ENCODE results near the gene ATP2C2. TPM values are rescaled to one million over a fixed set of nuclear protein-coding genes. Genes with fewer than 3 reads are reported as not detected.

The ATP2C2 gene
- total and polyA plus RNA-seq, 2 of the 8 experiments (the other 6 are each of a cell fraction or from before 2014, with no cell fraction given) = 1.2 to 2.8 TPM

- no peaks in the 10 kb centered on the region for H3K9me3 ChIP-seq (ENCODE audit: insufficient read depth in 2 of 2, low read depth in 1 of 2, low read length in 1 of 2)
- no peaks in the 10 kb centered on the region for H4K20me1 ChIP-seq (replicated peaks in 1 of 2; ENCODE audit: control insufficient read depth in 1 of 2, insufficient read depth in 2 of 2, low read length in 2 of 2)
- H3K23ac ChIP-seq (ENCODE audit: insufficient read length) = no peak overlapping the region
- peaks cover 11% of the 10 kb centered on the region; the same call in 1 of the 2 replicates for H3K23me2 ChIP-seq (ENCODE audit: low read depth, low read length)
- DNase-seq (ENCODE audit: low read depth in 1 of 2, low spot score in 2 of 2) (no peak), FAIRE-seq (no peak)
- H3K36me3 ChIP-seq (ENCODE audit: control insufficient read depth in 2 of 4, insufficient read depth in 4 of 4, low read length in 3 of 4) = no peaks in the 10 kb centered on the region
- no peak overlapping the region for H3K56ac ChIP-seq (replicated peaks; ENCODE audit: insufficient read length, low read depth, low read length)
- no peaks in the 10 kb centered on the region for H3K79me2 ChIP-seq (ENCODE audit: control insufficient read depth in 1 of 2, insufficient read depth in 2 of 2, low read length in 2 of 2)
- no peak overlapping the region for H2AFZ ChIP-seq (ENCODE audit: low read length)
- no peak overlapping the region for H2BK5ac ChIP-seq (ENCODE audit: low read depth, low read length)
- no peak overlapping the region for H3K27ac ChIP-seq (ENCODE audit: low read depth, low read length)
- H2AK5ac ChIP-seq (ENCODE audit: low read depth, low read length) = no peak overlapping the region
- CTCF ChIA-PET (ENCODE audit: partially characterized antibody) = interaction anchor here (0.7 to 1.6 kb wide), 5 partner anchors 10 to 137 kb away, joined by 3 to 6 read pairs (median 5); no protein-coding TSS in a partner anchor
- H3K79me1 ChIP-seq (ENCODE audit: low read depth, low read length) = no peaks in the 10 kb centered on the region
- peak overlapping the region; percentile 77 to 95; a peak in 3 of 4 replicates for H3K4me2 ChIP-seq (ENCODE audit: insufficient read depth in 1 of 2, low read depth in 2 of 2, low read length in 2 of 2)
- H4K91ac ChIP-seq (replicated peaks; ENCODE audit: insufficient read length, low read length) = no peak overlapping the region
- H3K4ac ChIP-seq (replicated peaks; ENCODE audit: insufficient read length, low read depth, low read length) = no peak overlapping the region
- H4K8ac ChIP-seq (ENCODE audit: extremely low read depth, insufficient read depth, low read length) = no peak overlapping the region
- TF ChIP-seq EGR1 (IDR thresholded peaks at IDR 0.05; ENCODE audit: borderline replicate concordance, low read depth, low read length) = no peak
- no peak for TF ChIP-seq SIX5 (IDR thresholded peaks at IDR 0.05; ENCODE audit: low read depth, low read length)
- no peak overlapping the region for H4K5ac ChIP-seq (ENCODE audit: insufficient read length, low read depth, low read length)
- 0 out of 2 replicates have a peak overlapping the region, but pooled peaks have one; percentile 56 for H2BK12ac ChIP-seq (ENCODE audit: low read depth, low read length)
- peaks cover 0 to 18% (median 11%) of the 10 kb centered on the region in 4 experiments; a peak in 6 of 7 replicates for H3K4me1 ChIP-seq (replicated peaks in 1 of 4; ENCODE audit: control insufficient read depth in 3 of 4, insufficient read depth in 4 of 4, low read length in 3 of 4)
- POLR2A ChIA-PET (ENCODE audit: partially characterized antibody) = interaction anchor here (0.9 to 1.9 kb wide), 7 partner anchors 9 to 252 kb away, joined by 3 to 17 read pairs (median 3); partner anchors contain the start of gene MBTPS1
- H2BK120ac ChIP-seq (replicated peaks; ENCODE audit: low read depth, low read length) = no peak overlapping the region
- no peak overlapping the region for H3K9ac ChIP-seq (replicated peaks in 1 of 4; ENCODE audit: extremely low read depth in 1 of 4, low read depth in 3 of 4, low read length in 3 of 4)
- H2BK15ac ChIP-seq (ENCODE audit: low read length) = no peak overlapping the region
- 47% methylated on average over 7 of the region's 7 CpGs; no CpG with 5 or more reads in 1 of the 2 experiments for WGBS, 2 experiments (ENCODE audit: extremely low coverage in 1 of 2, insufficient coverage in 1 of 2, insufficient read length in 1 of 2, insufficient replicate concordance in 2 of 2, low coverage in 1 of 2, low lambda C conversion rate in 2 of 2, missing lambda C conversion rate in 1 of 2)
- no peak overlapping the region for H2BK20ac ChIP-seq (ENCODE audit: low read length)
- H3K4me3 ChIP-seq (ENCODE audit: extremely low read depth in 1 of 4, insufficient read depth in 2 of 4, low read depth in 3 of 4, low read length in 4 of 4) = peak overlapping the region; percentile 70 to 83 (median 76); a peak in 7 of 8 replicates
- H3K18ac ChIP-seq (ENCODE audit: extremely low read depth, low read length) = no peak overlapping the region
- peaks cover 0 to 18% (median 15%) of the 10 kb centered on the region in 4 experiments; a peak in 6 of 7 replicates for H3K27me3 ChIP-seq (replicated peaks in 1 of 4; ENCODE audit: control insufficient read depth in 3 of 4, extremely low read depth in 1 of 4, insufficient read depth in 3 of 4, low read length in 3 of 4)
- H3K14ac ChIP-seq (ENCODE audit: insufficient read length) = no peak overlapping the region
Measured at GRCh38 chr16:84369105-84369504, 767 bp downstream of the ATP2C2 start.

All from H1 (cell line).